Neuron (in vitro differentiated cells): ENCODE measurements around the gene TOMM34.
A peak's percentile ranks its signal among the peaks of the same experiment; 100 is the strongest.

Experiments
- H2AFZ ChIP-seq: one replicate; pipeline ENCODE4 v1.6.1; 2013; ENCODE audit warnings: low read depth, mild to moderate bottlenecking, inconsistent platforms, low read length, moderate library complexity
- H3K27me3 ChIP-seq: one replicate; pipeline ENCODE4 v1.6.1; 2013; ENCODE audit warnings: low read length; ENCODE audit not compliant: insufficient read depth
- H3K36me3 ChIP-seq: one replicate; pipeline ENCODE4 v1.6.1; 2013; ENCODE audit warnings: low read length; ENCODE audit not compliant: insufficient read depth
- H3K4me1 ChIP-seq: one replicate; pipeline ENCODE4 v1.6.1; 2013; ENCODE audit warnings: low read length; ENCODE audit not compliant: insufficient read depth
- H3K4me3 ChIP-seq: 2 replicates; pipeline ENCODE4 v1.5.1; 2013; ENCODE audit warnings: mild to moderate bottlenecking, low read length, moderate library complexity
- H3K9me3 ChIP-seq: one replicate; pipeline ENCODE4 v1.6.1; 2013; ENCODE audit warnings: low read length

TOMM34 gene, protein sequence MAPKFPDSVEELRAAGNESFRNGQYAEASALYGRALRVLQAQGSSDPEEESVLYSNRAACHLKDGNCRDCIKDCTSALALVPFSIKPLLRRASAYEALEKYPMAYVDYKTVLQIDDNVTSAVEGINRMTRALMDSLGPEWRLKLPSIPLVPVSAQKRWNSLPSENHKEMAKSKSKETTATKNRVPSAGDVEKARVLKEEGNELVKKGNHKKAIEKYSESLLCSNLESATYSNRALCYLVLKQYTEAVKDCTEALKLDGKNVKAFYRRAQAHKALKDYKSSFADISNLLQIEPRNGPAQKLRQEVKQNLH

DNA sequence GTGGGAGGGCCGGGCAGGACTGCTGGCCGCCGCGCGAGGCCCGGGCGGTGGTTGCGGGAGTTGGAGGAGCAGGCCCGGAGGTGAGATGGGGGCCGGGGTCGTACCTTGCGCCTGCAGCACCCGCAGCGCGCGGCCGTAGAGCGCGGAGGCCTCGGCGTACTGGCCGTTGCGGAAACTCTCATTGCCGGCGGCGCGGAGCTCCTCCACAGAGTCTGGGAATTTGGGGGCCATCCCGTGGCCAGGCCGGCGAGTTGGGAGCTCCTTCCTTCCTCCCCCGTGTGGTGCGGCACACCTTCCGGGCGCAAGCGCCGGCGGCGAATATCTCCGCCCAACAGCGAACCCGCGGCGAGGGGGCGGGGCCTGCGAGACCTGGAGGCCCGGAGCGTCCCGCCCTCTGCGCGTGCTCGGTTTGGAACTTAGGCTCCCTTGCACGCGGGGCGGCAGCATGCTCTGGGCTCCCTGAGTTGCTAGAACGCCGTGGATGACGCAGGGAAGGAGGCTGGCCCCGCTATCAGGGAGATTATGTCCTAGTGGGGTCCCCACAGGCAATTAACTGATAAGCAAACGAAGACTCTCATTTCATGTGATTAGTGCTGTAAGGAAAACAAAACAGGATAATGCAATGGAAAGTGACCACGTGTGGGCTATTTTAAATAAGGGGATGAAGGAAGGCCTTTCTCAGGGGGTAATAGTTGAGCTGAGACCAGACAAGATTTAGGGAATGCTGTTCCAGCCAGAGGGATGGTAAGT lies at the start of gene TOMM34:
Gene TOMM34, minus strand, starts transcription at position 295 of the 750 bp plus-strand sequence. Its CDS starts 64 bp downstream, at position 231.
- H2AFZ ChIP-seq = peak within 1 kb of the TSS; percentile 81
- H3K36me3 ChIP-seq = peaks cover 11% of the 10 kb centered on the region
- H3K9me3 ChIP-seq = no peaks in the 10 kb centered on the region
- peak within 1 kb of the TSS; percentile 65 for H3K4me3 ChIP-seq
- peaks cover 17% of the 10 kb centered on the region for H3K4me1 ChIP-seq
- H3K27me3 ChIP-seq = no peaks in the 10 kb centered on the region

DNA sequence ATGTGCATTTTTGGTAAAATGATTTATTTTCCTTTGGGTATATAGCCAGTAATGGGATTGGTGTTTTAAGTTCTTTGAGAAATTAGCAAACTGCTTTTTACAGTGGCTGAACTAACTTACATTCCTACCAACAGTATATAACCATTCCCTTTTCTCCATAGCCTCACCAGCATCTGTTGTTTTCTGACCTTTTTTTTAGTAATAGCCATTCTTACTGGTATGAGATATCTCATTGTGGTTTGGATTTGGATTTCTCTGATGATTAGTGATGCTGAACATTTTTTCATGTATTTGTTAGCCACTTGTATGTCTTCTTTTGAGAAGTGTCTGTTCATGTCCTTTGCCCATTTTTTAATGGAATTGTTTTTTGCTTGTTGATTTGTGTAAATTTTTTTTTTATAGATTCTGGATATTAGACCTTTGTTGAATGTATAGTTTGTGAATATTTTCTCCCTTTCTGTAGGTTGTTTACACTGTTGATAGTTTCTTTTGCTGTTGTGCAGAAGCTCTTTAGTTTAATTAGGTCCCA lies 48.4 kb upstream of the TOMM34 start:
- H3K27me3 ChIP-seq = no peaks in the 10 kb centered on the region
- H3K9me3 ChIP-seq = no peaks in the 10 kb centered on the region
- peaks cover 7% of the 10 kb centered on the region for H3K36me3 ChIP-seq
- no peak overlapping the region for H2AFZ ChIP-seq
- no peak overlapping the region for H3K4me3 ChIP-seq
- H3K4me1 ChIP-seq = no peaks in the 10 kb centered on the region

DNA sequence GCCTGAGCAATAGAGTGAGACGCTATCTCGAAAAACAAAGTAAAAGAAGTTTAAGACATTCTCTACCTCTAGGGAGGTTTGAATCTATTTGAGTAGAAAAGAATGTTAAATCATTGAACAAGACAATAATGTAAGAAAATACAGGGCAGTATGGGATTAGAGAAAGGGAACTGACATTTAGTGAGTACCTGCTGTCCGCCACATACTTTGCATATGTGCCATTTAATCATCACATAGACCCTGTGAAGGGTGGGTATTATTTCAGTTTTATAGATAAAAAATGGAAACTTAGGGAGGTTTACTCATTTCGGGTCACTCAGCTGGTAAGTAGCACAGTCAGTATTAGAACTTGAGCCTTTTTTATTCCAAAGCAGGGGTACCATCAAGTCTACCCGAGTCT lies 37.5 kb upstream of the TOMM34 start:
- H3K4me3 ChIP-seq = no peak overlapping the region
- H3K27me3 ChIP-seq = no peaks in the 10 kb centered on the region
- peaks cover 52% of the 10 kb centered on the region for H3K36me3 ChIP-seq
- H3K9me3 ChIP-seq = no peaks in the 10 kb centered on the region
- no peaks in the 10 kb centered on the region for H3K4me1 ChIP-seq
- no peak overlapping the region for H2AFZ ChIP-seq

DNA sequence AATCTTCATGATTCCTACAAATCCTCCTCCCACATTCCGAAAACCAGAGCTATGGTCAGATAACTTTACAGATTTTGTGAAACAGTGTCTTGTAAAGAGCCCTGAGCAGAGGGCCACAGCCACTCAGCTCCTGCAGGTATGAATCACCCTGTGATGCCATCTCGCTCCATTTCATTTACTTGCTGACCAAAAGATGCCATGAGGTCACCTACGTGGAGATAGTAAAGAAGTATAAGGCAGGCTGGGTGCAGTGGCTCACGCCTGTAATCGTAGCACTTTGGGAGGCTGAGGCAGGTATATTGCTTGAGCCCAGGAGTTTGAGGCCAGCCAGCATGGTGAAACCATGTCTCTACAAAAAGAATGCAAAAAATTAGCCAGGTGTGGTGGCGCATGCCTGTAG lies 37.0 kb upstream of the TOMM34 start:
- Histone ChIP-seq H3K4me3 (no peak overlapping the region), H3K27me3 (no peaks in the 10 kb centered on the region), H2AFZ (no peak overlapping the region), H3K9me3 (no peaks in the 10 kb centered on the region), H3K4me1 (no peaks in the 10 kb centered on the region), H3K36me3 (peaks cover 50% of the 10 kb centered on the region)

DNA sequence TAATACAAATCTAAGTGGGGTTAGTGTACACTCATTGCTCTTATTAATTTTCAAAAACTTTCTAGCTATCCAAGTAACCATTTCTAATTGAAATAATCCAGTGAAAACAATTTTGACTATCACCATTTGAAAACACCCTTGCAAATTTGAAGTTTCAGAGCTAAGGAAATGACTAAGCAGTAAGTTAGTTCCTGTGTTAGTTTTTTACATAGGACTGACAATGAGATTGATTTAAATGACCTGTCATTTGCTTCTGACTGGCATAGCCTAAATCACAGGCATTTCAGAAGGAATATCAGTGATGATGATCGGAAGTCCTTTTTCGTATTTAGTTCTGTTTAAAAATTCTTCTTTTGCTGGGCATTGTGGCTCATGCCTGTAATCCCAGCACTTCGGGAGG lies 33.1 kb upstream of the TOMM34 start:
- H3K36me3 ChIP-seq = peaks cover 26% of the 10 kb centered on the region
- no peaks in the 10 kb centered on the region for H3K4me1 ChIP-seq

DNA sequence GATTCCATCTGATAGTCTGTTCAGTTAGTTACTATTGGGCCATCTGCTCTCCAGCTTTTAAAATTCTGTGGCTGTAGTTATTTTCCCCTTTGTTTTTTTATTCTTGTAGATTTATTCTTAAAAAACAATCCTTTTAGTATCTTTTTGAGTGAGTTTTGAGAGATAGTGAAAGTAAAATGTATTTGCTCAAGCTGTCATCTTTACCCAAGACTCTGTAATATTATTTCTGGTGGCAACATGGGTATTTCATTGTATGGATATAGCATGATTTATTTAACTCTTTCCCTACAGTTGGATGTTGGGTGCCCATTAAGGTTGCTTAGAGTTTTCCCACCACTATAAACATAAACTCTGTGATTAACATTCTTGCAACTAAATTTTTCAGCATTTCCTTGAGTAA lies 30.8 kb upstream of the TOMM34 start:
- Histone ChIP-seq H3K4me1 (no peaks in the 10 kb centered on the region), H3K27me3 (no peaks in the 10 kb centered on the region), H2AFZ (no peak overlapping the region), H3K4me3 (no peak overlapping the region), H3K9me3 (no peaks in the 10 kb centered on the region), H3K36me3 (peaks cover 21% of the 10 kb centered on the region)

More for the DNA sequence above, 33.1 kb upstream of the TOMM34 start:
- H3K4me3 ChIP-seq = no peak overlapping the region
- H3K9me3 ChIP-seq = no peaks in the 10 kb centered on the region
- no peak overlapping the region for H2AFZ ChIP-seq
- no peaks in the 10 kb centered on the region for H3K27me3 ChIP-seq

DNA sequence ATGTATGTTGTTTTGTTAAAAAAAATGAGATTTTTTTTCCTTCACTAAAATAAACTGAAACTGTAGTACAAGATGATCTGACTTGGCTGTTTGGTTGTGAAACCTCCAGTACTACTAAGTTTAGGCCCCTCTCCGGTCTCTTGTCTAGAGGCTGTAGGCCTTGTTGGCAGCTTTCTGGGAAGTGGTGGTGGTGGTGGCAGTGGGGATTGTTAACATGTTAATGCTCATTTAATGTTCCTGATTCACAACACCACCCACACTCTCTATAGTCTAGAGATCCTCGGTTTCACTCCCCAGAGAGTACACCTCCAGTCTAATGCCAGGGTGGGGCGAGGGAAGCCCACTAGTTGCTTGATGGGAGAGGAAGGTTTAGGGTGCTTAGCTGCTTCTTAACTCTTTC lies 30.2 kb upstream of the TOMM34 start:
- H3K9me3 ChIP-seq = no peaks in the 10 kb centered on the region

DNA sequence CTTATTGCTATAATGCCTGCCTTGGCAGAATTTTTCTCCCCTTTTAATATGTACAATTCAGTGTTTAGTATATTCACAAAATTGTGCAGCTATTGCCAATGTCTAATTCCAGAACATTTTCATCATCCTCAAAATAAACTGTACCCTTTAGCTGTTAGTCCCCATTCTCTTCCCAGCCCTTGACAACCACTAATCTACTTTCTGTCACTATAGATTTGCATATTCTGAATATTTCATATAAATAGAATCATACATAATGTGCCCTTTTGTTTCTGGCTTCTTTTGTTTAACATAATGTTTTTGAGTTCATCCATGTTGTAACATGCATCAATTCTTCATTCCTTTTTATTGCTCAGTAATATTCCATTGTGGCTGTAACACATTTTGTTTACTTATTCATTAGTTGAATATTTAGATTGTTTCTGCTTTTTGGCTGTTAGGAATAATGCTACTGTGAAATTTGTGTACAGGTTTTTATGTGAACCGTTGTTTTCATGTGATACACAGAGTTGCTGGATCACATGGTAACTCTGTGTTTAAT lies 28.5 kb upstream of the TOMM34 start:
- peaks cover 32% of the 10 kb centered on the region for H3K36me3 ChIP-seq

More for the DNA sequence above, 30.2 kb upstream of the TOMM34 start:
- H2AFZ ChIP-seq = no peak overlapping the region
- H3K4me1 ChIP-seq = no peaks in the 10 kb centered on the region
- no peak overlapping the region for H3K4me3 ChIP-seq
- H3K27me3 ChIP-seq = no peaks in the 10 kb centered on the region
- H3K36me3 ChIP-seq = peaks cover 27% of the 10 kb centered on the region

DNA sequence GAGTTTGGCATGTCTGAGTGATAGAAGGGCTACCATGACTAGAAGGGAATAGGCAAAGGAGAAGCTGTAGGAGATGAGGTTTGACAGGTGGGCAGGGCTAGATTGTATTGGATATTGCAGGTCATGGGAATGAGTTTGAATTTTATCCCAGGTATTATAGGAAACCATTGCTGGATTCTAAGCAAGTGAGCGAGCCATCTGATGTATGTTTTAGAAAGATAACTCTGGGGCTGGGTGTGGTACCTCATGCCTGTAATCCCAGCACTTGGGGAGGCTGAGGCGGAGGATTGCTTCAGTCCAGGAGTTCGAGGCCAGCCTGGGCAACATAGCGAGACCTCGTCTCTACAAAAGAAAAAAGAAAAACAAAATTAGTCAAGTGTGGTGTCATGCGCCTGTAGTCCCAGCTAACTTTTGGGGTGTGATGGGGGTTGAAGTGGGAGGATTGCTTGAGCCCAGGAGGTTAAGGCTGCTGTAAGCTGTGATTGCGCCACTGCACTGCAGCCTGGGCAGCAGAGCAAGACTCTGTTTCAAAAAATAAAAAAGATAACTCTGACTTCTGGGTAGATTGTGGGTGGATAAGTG lies 23.0 kb upstream of the TOMM34 start:
- Histone ChIP-seq H3K9me3 (no peaks in the 10 kb centered on the region), H3K36me3 (peaks cover 56% of the 10 kb centered on the region)

More for the DNA sequence above, 28.5 kb upstream of the TOMM34 start:
- no peaks in the 10 kb centered on the region for H3K9me3 ChIP-seq
- no peaks in the 10 kb centered on the region for H3K27me3 ChIP-seq
- H2AFZ ChIP-seq = no peak overlapping the region
- no peak overlapping the region for H3K4me3 ChIP-seq
- H3K4me1 ChIP-seq = no peaks in the 10 kb centered on the region

DNA sequence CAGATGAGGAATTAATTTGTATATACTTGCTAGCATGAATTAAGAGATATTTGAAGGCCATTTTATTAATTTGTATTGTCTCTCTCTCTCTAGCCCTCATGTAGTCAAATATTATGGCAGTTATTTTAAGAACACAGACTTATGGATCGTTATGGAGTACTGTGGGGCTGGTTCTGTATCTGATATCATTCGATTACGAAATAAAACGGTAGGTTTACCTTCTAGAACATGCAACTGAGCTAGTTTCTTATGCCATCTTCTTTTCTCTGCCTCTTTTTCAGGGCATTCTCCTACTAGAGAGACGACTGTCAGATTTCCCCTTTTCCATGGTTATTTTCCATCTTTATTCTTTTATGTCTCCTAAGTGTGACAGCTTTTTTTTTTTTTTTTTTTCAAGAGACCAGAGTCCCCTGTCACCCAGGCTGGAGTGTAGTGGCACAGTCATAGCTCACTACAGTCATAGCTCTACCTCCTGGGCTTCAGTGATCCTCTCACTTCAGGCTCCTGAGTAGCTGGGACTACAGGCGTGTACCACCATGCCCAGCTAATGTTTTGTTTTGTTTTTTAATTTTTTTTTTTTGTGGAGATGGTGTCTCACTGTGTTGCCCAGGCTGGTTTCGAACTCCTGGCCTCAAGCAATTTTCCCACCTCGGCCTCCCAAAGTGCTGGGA lies 21.7 kb upstream of the TOMM34 start:
- no peak overlapping the region for H2AFZ ChIP-seq
- H3K36me3 ChIP-seq = peaks cover 55% of the 10 kb centered on the region

More for the DNA sequence above, 23.0 kb upstream of the TOMM34 start:
- Histone ChIP-seq H2AFZ (no peak overlapping the region), H3K4me1 (no peaks in the 10 kb centered on the region), H3K4me3 (no peak overlapping the region), H3K27me3 (no peaks in the 10 kb centered on the region)

DNA sequence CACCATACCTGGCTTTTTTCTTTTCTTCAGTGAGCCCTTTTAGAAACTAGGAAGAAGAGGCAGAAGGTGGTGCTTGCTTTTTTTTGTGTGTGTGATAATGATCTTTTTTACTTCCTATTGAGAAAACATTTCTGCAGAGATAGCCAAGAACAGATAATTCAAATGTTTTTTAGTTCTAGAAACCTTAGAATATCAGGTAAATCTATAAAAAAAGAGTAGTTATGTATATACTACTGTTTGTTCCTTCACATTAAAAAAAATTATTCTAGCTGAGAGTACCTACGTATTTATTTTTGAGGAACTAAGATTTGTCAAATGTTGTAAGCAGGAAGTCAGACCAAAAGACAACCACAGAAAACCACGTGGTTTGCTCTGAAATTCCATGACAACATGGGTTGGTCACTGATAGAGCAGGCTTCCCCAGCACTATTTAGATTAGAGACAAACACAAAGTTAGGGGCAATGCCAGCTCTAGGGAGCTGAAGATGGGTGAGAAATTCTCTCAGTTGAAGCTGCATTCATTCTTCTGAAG lies 19.0 kb upstream of the TOMM34 start:
- no peak overlapping the region for H2AFZ ChIP-seq
- no peak overlapping the region for H3K4me3 ChIP-seq
- H3K27me3 ChIP-seq = no peaks in the 10 kb centered on the region
- H3K9me3 ChIP-seq = no peaks in the 10 kb centered on the region
- peaks cover 61% of the 10 kb centered on the region for H3K36me3 ChIP-seq
- no peaks in the 10 kb centered on the region for H3K4me1 ChIP-seq

More for the DNA sequence above, 21.7 kb upstream of the TOMM34 start:
- Histone ChIP-seq H3K27me3 (no peaks in the 10 kb centered on the region), H3K9me3 (no peaks in the 10 kb centered on the region), H3K4me3 (no peak overlapping the region), H3K4me1 (no peaks in the 10 kb centered on the region)

DNA sequence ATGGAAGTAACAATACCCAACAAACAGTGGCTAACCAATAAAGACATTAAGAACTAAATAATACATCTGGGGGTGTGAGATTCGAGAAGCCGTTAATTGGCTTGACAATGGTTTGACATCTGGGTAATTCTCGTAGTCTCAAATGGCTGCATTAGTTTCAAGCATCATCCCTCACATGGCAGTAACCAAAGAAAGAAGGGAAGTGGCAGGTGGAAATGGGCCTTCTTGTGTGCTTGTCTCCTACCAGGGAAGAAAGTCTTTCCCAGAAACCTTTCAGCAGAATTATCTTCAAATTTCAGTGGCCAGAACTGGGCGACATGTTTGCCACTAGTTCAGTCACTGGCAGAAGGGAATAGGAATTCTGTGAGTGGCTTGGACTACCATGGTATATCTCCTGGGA lies 16.5 kb upstream of the TOMM34 start:
- no peak overlapping the region for H2AFZ ChIP-seq
- no peaks in the 10 kb centered on the region for H3K9me3 ChIP-seq
- no peaks in the 10 kb centered on the region for H3K27me3 ChIP-seq
- H3K4me3 ChIP-seq = no peak overlapping the region
- peaks cover 61% of the 10 kb centered on the region for H3K36me3 ChIP-seq
- no peaks in the 10 kb centered on the region for H3K4me1 ChIP-seq
